GM23248 (cell line): ENCODE results near the gene KCNN4. TPM values are rescaled to one million over a fixed set of nuclear protein-coding genes. Genes with fewer than 3 reads are reported as not detected.
"Not testable (repeated sequence)": the region's sequence is repeated elsewhere in the genome, so short reads cannot be mapped to it uniquely, and the experiment has no call there.

Experiments used
- DNase-seq: peaks from one replicate; pipeline ENCODE4 v3.0.0-alpha.2; 2015
- H2AFZ ChIP-seq: fragments of 200-600 bp; sonication (generic); 2 replicates; pipeline ENCODE4 v1.6.1; 2016; ENCODE audit warnings: antibody characterized with exemption
- H3F3A ChIP-seq: fragments of 200-600 bp; sonication (generic); 2 replicates; pipeline ENCODE4 v1.6.1; 2016; ENCODE audit warnings: mild to moderate bottlenecking, antibody characterized with exemption, mixed run types; ENCODE audit not compliant: insufficient read depth
- H3K27ac ChIP-seq: fragments of 200-600 bp; sonication (generic); 2 replicates; pipeline ENCODE4 v1.5.1; 2016; ENCODE audit warnings: mild to moderate bottlenecking
- H3K27me3 ChIP-seq: fragments of 200-600 bp; sonication (generic); replicated peaks from 2 replicates; pipeline ENCODE4 v1.6.1; 2016; ENCODE audit warnings: mild to moderate bottlenecking; ENCODE audit not compliant: insufficient read depth
- H3K36me3 ChIP-seq: fragments of 200-600 bp; sonication (generic); 2 replicates; pipeline ENCODE4 v1.6.1; 2016; ENCODE audit warnings: low read depth, mild to moderate bottlenecking
- H3K4me1 ChIP-seq: fragments of 200-600 bp; sonication (generic); 2 replicates; pipeline ENCODE4 v1.6.1; 2016; ENCODE audit warnings: mild to moderate bottlenecking; ENCODE audit not compliant: insufficient read depth
- H3K4me2 ChIP-seq: fragments of 200-600 bp; sonication (generic); one replicate; pipeline ENCODE4 v1.6.1; 2016; ENCODE audit warnings: mild to moderate bottlenecking; ENCODE audit not compliant: unreplicated experiment
- H3K4me3 ChIP-seq: fragments of 200-600 bp; sonication (generic); 2 replicates; pipeline ENCODE4 v1.5.1; 2016; ENCODE audit warnings: mild to moderate bottlenecking
- H3K79me2 ChIP-seq: fragments of 200-600 bp; sonication (generic); 2 replicates; pipeline ENCODE4 v1.6.1; 2016; ENCODE audit warnings: mild to moderate bottlenecking; ENCODE audit not compliant: insufficient read depth
- H3K9ac ChIP-seq: fragments of 200-600 bp; sonication (generic); 2 replicates; pipeline ENCODE4 v1.6.1; 2016; ENCODE audit warnings: mild to moderate bottlenecking
- H3K9me2 ChIP-seq: fragments of 200-600 bp; sonication (generic); 2 replicates; pipeline ENCODE4 v1.6.1; 2016; ENCODE audit warnings: mixed run types, mild to moderate bottlenecking, moderate library complexity; ENCODE audit not compliant: insufficient read depth
- H3K9me3 ChIP-seq: fragments of 200-600 bp; sonication (generic); one replicate; pipeline ENCODE4 v1.6.1; 2017; ENCODE audit warnings: low read depth
- H4K20me1 ChIP-seq: fragments of 200-600 bp; sonication (generic); 2 replicates; pipeline ENCODE4 v1.6.0; 2016; ENCODE audit not compliant: insufficient read depth
- EZH2 ChIP-seq: fragments of 200-600 bp; sonication (generic); IDR thresholded peaks from 2 replicates; pipeline ENCODE4 v1.6.1; 2018; ENCODE audit warnings: antibody characterized with exemption, mild to moderate bottlenecking; ENCODE audit not compliant: insufficient read depth, poor library complexity, severe bottlenecking
- EZH2phosphoT487 ChIP-seq: fragments of 200-600 bp; sonication (generic); IDR thresholded peaks from 2 replicates; pipeline ENCODE4 v1.6.1; 2018; ENCODE audit warnings: antibody characterized with exemption, moderate library complexity, mild to moderate bottlenecking, low read depth; ENCODE audit not compliant: insufficient read depth
- WGBS, 2 experiments: methylation state at CpG; one replicate each; pipeline ENCODE4 v1.1.6; 2015 to 2017; ENCODE audit warnings: low lambda C conversion rate in 2 of 2, low coverage in 1 of 2; ENCODE audit errors: missing lambda C conversion rate in 2 of 2; 5-methylcytosine and 5-hydroxymethylcytosine counted together
- in situ Hi-C: fragments of 300-500 bp; cut with MboI; formaldehyde crosslinking; loops from 2 replicates; pipeline ENCODE4 v1.15.0; 2020
- polyA plus RNA-seq: library from polyadenylated mRNA; unstranded; fragments of >200 nt; fragmentation: Nextera tagmentation; extraction: Ambion mirVana; gene quantifications from 2 replicates; pipeline ENCODE4 v1.2.1, GENCODE V29; 2016
- total RNA-seq: library from RNA; depleted of rRNA; stranded (reverse); fragments of >200 nt; shearing (Covaris generic); gene quantifications from 2 replicates; pipeline ENCODE4 v1.2.3, GENCODE V29; 2014

Gene KCNN4
- total and polyA plus RNA-seq, 2 experiments from 2014 or later, result 9.4 to 13.7 TPM

GRCh38 chr19:43809762-43810696 is 29.3 kb upstream of the KCNN4 start:
- Histone ChIP-seq H3F3A (no peaks in the 10 kb centered on the region), H2AFZ (no peak overlapping the region), H3K9me2 (no peaks in the 10 kb centered on the region), H3K27ac (no peak overlapping the region), H3K4me1 (no peaks in the 10 kb centered on the region), H3K27me3 (no peaks in the 10 kb centered on the region), H3K4me3 (no peak overlapping the region), H3K9me3 (no peaks in the 10 kb centered on the region), H3K9ac (no peak overlapping the region), H3K79me2 (no peaks in the 10 kb centered on the region), H3K4me2 (no peak overlapping the region), H3K36me3 (no peaks in the 10 kb centered on the region), H4K20me1 (no peaks in the 10 kb centered on the region)
- TF ChIP-seq EZH2, result no peak
- TF ChIP-seq EZH2phosphoT487, result no peak
- 21 to 22% methylated on average over 7 to 8 of the region's 8 CpGs for WGBS, 2 experiments
- DNase-seq, result peak; percentile 77
- in situ Hi-C loops, result no loop called here

GRCh38 chr19:43807651-43808050 is 26.9 kb upstream of the KCNN4 start:
- no peaks in the 10 kb centered on the region for H3F3A ChIP-seq
- in situ Hi-C loops, result no loop called here
- no peaks in the 10 kb centered on the region for H3K27me3 ChIP-seq
- H3K9me2 ChIP-seq, result no peaks in the 10 kb centered on the region
- no peaks in the 10 kb centered on the region for H3K36me3 ChIP-seq
- no peak overlapping the region for H3K9ac ChIP-seq
- DNase-seq, result no peak
- H3K4me3 ChIP-seq, result no peak overlapping the region
- H3K4me1 ChIP-seq, result no peaks in the 10 kb centered on the region
- H2AFZ ChIP-seq, result no peak overlapping the region
- no peak overlapping the region for H3K4me2 ChIP-seq
- no peaks in the 10 kb centered on the region for H3K9me3 ChIP-seq
- no peak overlapping the region for H3K27ac ChIP-seq
- no peaks in the 10 kb centered on the region for H3K79me2 ChIP-seq
- H4K20me1 ChIP-seq, result no peaks in the 10 kb centered on the region
- TF ChIP-seq EZH2 (no peak), EZH2phosphoT487 (no peak)

GRCh38 chr19:43806848-43807247 is 26.1 kb upstream of the KCNN4 start:
- Histone ChIP-seq H3K27ac (no peak overlapping the region), H3K36me3 (no peaks in the 10 kb centered on the region), H3K4me1 (no peaks in the 10 kb centered on the region), H3K4me2 (no peak overlapping the region), H3K9me2 (no peaks in the 10 kb centered on the region), H3K9me3 (no peaks in the 10 kb centered on the region), H4K20me1 (no peaks in the 10 kb centered on the region), H2AFZ (no peak overlapping the region), H3F3A (no peaks in the 10 kb centered on the region), H3K79me2 (no peaks in the 10 kb centered on the region), H3K9ac (no peak overlapping the region), H3K27me3 (no peaks in the 10 kb centered on the region), H3K4me3 (no peak overlapping the region)
- in situ Hi-C loops, result no loop called here
- TF ChIP-seq EZH2phosphoT487 (no peak), EZH2 (no peak)
- 58 to 67% methylated on average over 5 of the region's 5 CpGs for WGBS, 2 experiments
- DNase-seq, result no peak

- DNase-seq, H3K27me3 ChIP-seq, H3K4me2 ChIP-seq, H3K36me3 ChIP-seq, H3K4me1 ChIP-seq, H2AFZ ChIP-seq, H3K27ac ChIP-seq, in situ Hi-C loops, H3K9me2 ChIP-seq, H4K20me1 ChIP-seq, H3K79me2 ChIP-seq, H3F3A ChIP-seq, H3K9me3 ChIP-seq, H3K4me3 ChIP-seq, H3K9ac ChIP-seq: not testable (repeated sequence)
- WGBS, 2 experiments, result 80 to 81% methylated on average over 7 of the region's 7 CpGs
Observed at GRCh38 chr19:43806401-43806800, 25.6 kb upstream of the KCNN4 start.
